K562 (cell line): ENCODE measurements around the gene RRAS. TPM values are rescaled to one million over a fixed set of nuclear protein-coding genes. Genes with fewer than 3 reads are reported as not detected.

Experiments
- ATF3 ChIP-seq, 2 experiments: fragments of 450-650 bp in 1 of 2; sonication (generic) in 1 of 2; formaldehyde crosslinking in 1 of 2; IDR thresholded peaks in 1 of 2; conservative IDR thresholded peaks in 1 of 2; 2 replicates each; pipeline versions ENCODE4 v1.6.1 to v1.8.1; 2016 to 2023; ENCODE audit warnings: mild to moderate bottlenecking in 2 of 2, moderate library complexity in 2 of 2, inconsistent platforms in 1 of 2, missing genetic modification reagents in 1 of 2
- FOSL1 ChIP-seq: fragments of 200-800 bp; sonication (Bioruptor generic); conservative IDR thresholded peaks from 2 replicates; pipeline ENCODE4 v1.6.1; 2016; ENCODE audit warnings: missing genetic modification characterization, missing compliant biosample characterization
- GMEB1 ChIP-seq: fragments of 250-450 bp; sonication (Bioruptor Pico); IDR thresholded peaks from 2 replicates; pipeline ENCODE4 v1.4.0; 2020; ENCODE audit warnings: mild to moderate bottlenecking
- MED1 ChIP-seq: sonication (generic); formaldehyde crosslinking; IDR thresholded peaks from 2 replicates; pipeline ENCODE4 v1.8.1; 2023; ENCODE audit warnings: missing genetic modification reagents, borderline replicate concordance
- PPARD ChIP-seq: fragments of 250-450 bp; sonication (Bioruptor Pico); IDR thresholded peaks from 2 replicates; pipeline ENCODE4 v1.8.0; 2022; ENCODE audit warnings: inconsistent platforms, mild to moderate bottlenecking, moderate library complexity
- REST ChIP-seq, 2 experiments: fragments of 450-650 bp; formaldehyde crosslinking in 1 of 2; IDR thresholded peaks; 2 replicates each; pipeline versions ENCODE4 v1.4.0 to v1.6.1; 2014 to 2020; ENCODE audit warnings: mild to moderate bottlenecking in 2 of 2, borderline replicate concordance in 1 of 2, low read depth in 1 of 2
- RFX5 ChIP-seq: IDR thresholded peaks from 2 replicates; pipeline ENCODE4 v1.6.1; 2011; ENCODE audit warnings: low read depth, mild to moderate bottlenecking, improper control_type of control experiment, low read length
- ZMIZ1 ChIP-seq, 2 experiments: fragments of 150-350 bp in 1 of 2; IDR thresholded peaks; 2 replicates each; pipeline ENCODE4 v1.6.1; 2012 to 2016; ENCODE audit warnings: low read depth in 2 of 2, low read length in 2 of 2, mild to moderate bottlenecking in 1 of 2, moderate library complexity in 1 of 2
- ZNF395 ChIP-seq: fragments of 200-800 bp; sonication (Bioruptor generic); IDR thresholded peaks from 2 replicates; pipeline ENCODE4 v1.6.1; 2017; ENCODE audit warnings: missing genetic modification characterization, missing compliant biosample characterization
- polyA plus RNA-seq, 8 experiments: library from polyadenylated mRNA; depleted of rRNA in 4 of 8; stranded (reverse) in 5 of 8; unstranded in 3 of 8; fragments of >200 nt; fragmentation: Nextera tagmentation in 2 of 8; fragmentation: Illumina TruSeq in 1 of 8; extraction: Ambion mirVana in 2 of 8; extraction: Trizol in 1 of 8; gene quantifications; 2 replicates each; pipeline versions ENCODE4 v1.2.1 to v1.2.3, GENCODE V29; 2011 to 2014; ENCODE audit warnings: inconsistent platforms in 1 of 8, missing spikeins in 1 of 8
- total RNA-seq, 7 experiments: library from RNA; depleted of rRNA in 6 of 7; stranded (reverse); fragments of >200 nt in 6 of 7; fragmentation: Illumina TruSeq in 2 of 7; extraction: Trizol in 2 of 7; gene quantifications; 2 replicates each; pipeline versions ENCODE4 v1.2.1 to v1.2.3, GENCODE V29; 2011 to 2021; ENCODE audit warnings: low replicate concordance in 1 of 7

RRAS gene
- total and polyA plus RNA-seq, 9 of the 15 experiments (the other 6 are each of a cell fraction or from before 2014, with no cell fraction given) = 0.70 to 17.3 (median 8.2) TPM

GRCh38 chr19:49676136-49676783 lies 36.3 kb upstream of the RRAS start (continued):
- TF ChIP-seq RFX5 = no peak
- TF ChIP-seq FOSL1 (tag) = peak; percentile 81
- peak; percentile 58; the same call in 1 of the 2 replicates for TF ChIP-seq ATF3 (IDR thresholded peaks at IDR 0.05)
- TF ChIP-seq ATF3 (CRISPR knock-in tag; conservative IDR thresholded peaks at IDR 0.05) = peak; percentile 38; the same call in 1 of the 2 replicates
- 0 out of 4 replicates have a peak, but pooled peaks of 1 of the 2 experiments have one; percentile 5 for TF ChIP-seq ZMIZ1 (IDR thresholded peaks at IDR 0.05; ENCODE audit: low read depth in 2 of 2, low read length in 2 of 2)
- TF ChIP-seq MED1 = no peak
- TF ChIP-seq GMEB1 = no peak
- TF ChIP-seq REST (IDR thresholded peaks at IDR 0.05; ENCODE audit: borderline replicate concordance) = no peak
- TF ChIP-seq REST (CRISPR knock-in tag; IDR thresholded peaks at IDR 0.05; ENCODE audit: low read depth) = no peak
- TF ChIP-seq ZNF395 = no peak
- TF ChIP-seq PPARD (CRISPR knock-in tag) = no peak
